NB4 (cell line): ENCODE measurements around the gene BMPR1A.
"Not testable (repeated sequence)": the region's sequence is repeated elsewhere in the genome, so short reads cannot be mapped to it uniquely, and the experiment has no call there.

Source experiments
- MYC ChIP-seq: IDR thresholded peaks from 2 replicates; pipeline ENCODE4 v1.6.1; 2011; ENCODE audit warnings: low read depth, low read length
- TF ChIP-seq, protein P1 (sequence below): IDR thresholded peaks from one replicate; pipeline ENCODE4 v1.5.1; 2012; ENCODE audit warnings: low read depth, low read length
- TF ChIP-seq, protein P2 (sequence below): IDR thresholded peaks from 2 replicates; pipeline ENCODE4 v1.6.1; 2011; ENCODE audit warnings: low read depth, low read length

DNA sequence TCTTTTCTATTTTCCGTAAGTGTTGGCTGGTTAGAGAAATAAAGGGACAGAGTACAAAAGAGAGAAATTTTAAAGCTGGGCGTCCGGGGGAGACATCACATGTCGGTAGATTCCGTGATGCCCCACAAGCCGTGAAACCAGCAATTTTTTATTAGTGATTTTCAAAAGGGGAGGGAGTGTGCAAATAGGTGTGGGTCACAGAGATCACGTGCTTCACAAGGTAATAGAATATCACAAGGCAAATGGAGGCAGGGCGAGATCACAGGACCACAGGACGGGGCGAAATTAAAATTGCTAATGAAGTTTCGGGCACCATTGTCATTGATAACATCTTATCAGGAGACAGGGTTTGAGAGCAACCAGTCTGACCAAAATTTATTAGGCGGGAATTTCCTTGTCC is 97.2 kb downstream of the BMPR1A start:
- TF ChIP-seq, protein P1, sequence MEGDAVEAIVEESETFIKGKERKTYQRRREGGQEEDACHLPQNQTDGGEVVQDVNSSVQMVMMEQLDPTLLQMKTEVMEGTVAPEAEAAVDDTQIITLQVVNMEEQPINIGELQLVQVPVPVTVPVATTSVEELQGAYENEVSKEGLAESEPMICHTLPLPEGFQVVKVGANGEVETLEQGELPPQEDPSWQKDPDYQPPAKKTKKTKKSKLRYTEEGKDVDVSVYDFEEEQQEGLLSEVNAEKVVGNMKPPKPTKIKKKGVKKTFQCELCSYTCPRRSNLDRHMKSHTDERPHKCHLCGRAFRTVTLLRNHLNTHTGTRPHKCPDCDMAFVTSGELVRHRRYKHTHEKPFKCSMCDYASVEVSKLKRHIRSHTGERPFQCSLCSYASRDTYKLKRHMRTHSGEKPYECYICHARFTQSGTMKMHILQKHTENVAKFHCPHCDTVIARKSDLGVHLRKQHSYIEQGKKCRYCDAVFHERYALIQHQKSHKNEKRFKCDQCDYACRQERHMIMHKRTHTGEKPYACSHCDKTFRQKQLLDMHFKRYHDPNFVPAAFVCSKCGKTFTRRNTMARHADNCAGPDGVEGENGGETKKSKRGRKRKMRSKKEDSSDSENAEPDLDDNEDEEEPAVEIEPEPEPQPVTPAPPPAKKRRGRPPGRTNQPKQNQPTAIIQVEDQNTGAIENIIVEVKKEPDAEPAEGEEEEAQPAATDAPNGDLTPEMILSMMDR = not testable (repeated sequence)
- not testable (repeated sequence) for TF ChIP-seq MYC
- TF ChIP-seq, protein P2, sequence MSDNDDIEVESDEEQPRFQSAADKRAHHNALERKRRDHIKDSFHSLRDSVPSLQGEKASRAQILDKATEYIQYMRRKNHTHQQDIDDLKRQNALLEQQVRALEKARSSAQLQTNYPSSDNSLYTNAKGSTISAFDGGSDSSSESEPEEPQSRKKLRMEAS = not testable (repeated sequence)
